Body of pancreas (tissue), 4 donors: ENCODE measurements around the gene DBP.

Experiments used
- POLR2A ChIP-seq, 3 donors: fragments of 450-650 bp; IDR thresholded peaks; one replicate each; pipeline ENCODE4 v1.6.1; 2016; ENCODE audit warnings: antibody characterized with exemption in 3 of 3, mild to moderate bottlenecking in 2 of 3
- TF ChIP-seq, protein P1 (sequence below), 7 experiments: fragments of 450-650 bp in 4 of 7; fragments of 200-600 bp in 3 of 7; sonication (generic) in 3 of 7; IDR thresholded peaks; one replicate each; pipeline ENCODE4 v1.5.1; 2016 to 2019; ENCODE audit warnings: antibody characterized with exemption in 7 of 7

GRCh38 chr19:48663667-48664066 lies 26.5 kb upstream of the DBP start:
- TF ChIP-seq POLR2A (IDR thresholded peaks at IDR 0.05), result no peak
- TF ChIP-seq, protein P1, sequence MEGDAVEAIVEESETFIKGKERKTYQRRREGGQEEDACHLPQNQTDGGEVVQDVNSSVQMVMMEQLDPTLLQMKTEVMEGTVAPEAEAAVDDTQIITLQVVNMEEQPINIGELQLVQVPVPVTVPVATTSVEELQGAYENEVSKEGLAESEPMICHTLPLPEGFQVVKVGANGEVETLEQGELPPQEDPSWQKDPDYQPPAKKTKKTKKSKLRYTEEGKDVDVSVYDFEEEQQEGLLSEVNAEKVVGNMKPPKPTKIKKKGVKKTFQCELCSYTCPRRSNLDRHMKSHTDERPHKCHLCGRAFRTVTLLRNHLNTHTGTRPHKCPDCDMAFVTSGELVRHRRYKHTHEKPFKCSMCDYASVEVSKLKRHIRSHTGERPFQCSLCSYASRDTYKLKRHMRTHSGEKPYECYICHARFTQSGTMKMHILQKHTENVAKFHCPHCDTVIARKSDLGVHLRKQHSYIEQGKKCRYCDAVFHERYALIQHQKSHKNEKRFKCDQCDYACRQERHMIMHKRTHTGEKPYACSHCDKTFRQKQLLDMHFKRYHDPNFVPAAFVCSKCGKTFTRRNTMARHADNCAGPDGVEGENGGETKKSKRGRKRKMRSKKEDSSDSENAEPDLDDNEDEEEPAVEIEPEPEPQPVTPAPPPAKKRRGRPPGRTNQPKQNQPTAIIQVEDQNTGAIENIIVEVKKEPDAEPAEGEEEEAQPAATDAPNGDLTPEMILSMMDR (IDR thresholded peaks at IDR 0.05), result no peak
